Measurements from ENCODE around the gene SLC6A14. TPM values are rescaled to one million over a fixed set of nuclear protein-coding genes. Genes with fewer than 3 reads are reported as not detected.
A peak's percentile ranks its signal among the peaks of the same experiment; 100 is the strongest.

The SLC6A14 gene
- total and polyA plus RNA-seq, 2 of the 8 experiments (the other 6 are each of a cell fraction or from before 2014, with no cell fraction given) = not detected

DNA sequence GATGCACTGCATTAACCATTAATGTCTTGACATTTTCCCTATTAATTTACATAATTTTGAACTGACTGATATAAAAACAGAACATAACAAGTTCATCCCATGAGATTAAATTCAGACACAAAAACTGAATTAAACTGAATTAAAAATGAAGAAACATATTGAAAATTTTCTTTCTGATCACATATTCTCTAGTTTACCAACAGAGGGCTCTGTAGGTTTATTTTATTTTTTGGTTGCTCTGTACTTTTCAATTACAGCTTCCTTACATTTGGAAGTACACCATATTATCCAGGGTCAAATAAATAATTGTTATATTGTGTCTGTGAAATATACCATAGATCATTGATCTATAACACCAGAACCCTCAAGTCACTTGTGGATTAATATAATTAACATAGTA is 53.7 kb downstream of the SLC6A14 start:
- POLR2A ChIA-PET (ENCODE audit: partially characterized antibody) = no interaction called here
- Histone ChIP-seq H3K14ac (ENCODE audit: insufficient read length) (no peak overlapping the region), H3K4me1 (replicated peaks in 1 of 4; ENCODE audit: control insufficient read depth in 3 of 4, insufficient read depth in 4 of 4, low read length in 3 of 4) (no peaks in the 10 kb centered on the region), H4K8ac (ENCODE audit: extremely low read depth, insufficient read depth, low read length) (no peak overlapping the region), H4K5ac (ENCODE audit: insufficient read length, low read depth, low read length) (no peak overlapping the region), H3K9ac (replicated peaks in 1 of 4; ENCODE audit: extremely low read depth in 1 of 4, low read depth in 3 of 4, low read length in 3 of 4) (no peak overlapping the region), H3K23me2 (ENCODE audit: low read depth, low read length) (no peaks in the 10 kb centered on the region), H3K56ac (replicated peaks; ENCODE audit: insufficient read length, low read depth, low read length) (no peak overlapping the region), H2BK12ac (ENCODE audit: low read depth, low read length) (no peak overlapping the region), H3K4me3 (ENCODE audit: extremely low read depth in 1 of 4, insufficient read depth in 2 of 4, low read depth in 3 of 4, low read length in 4 of 4) (no peak overlapping the region), H2BK5ac (ENCODE audit: low read depth, low read length) (no peak overlapping the region), H3K79me1 (ENCODE audit: low read depth, low read length) (no peaks in the 10 kb centered on the region), H3K18ac (ENCODE audit: extremely low read depth, low read length) (no peak overlapping the region), H2AFZ (ENCODE audit: low read length) (no peak overlapping the region), H3K79me2 (ENCODE audit: control insufficient read depth in 1 of 2, insufficient read depth in 2 of 2, low read length in 2 of 2) (no peaks in the 10 kb centered on the region), H2BK15ac (ENCODE audit: low read length) (no peak overlapping the region), H2AK5ac (ENCODE audit: low read depth, low read length) (no peak overlapping the region), H3K9me3 (ENCODE audit: insufficient read depth in 2 of 2, low read depth in 1 of 2, low read length in 1 of 2) (no peaks in the 10 kb centered on the region), H4K91ac (replicated peaks; ENCODE audit: insufficient read length, low read length) (no peak overlapping the region), H3K36me3 (ENCODE audit: control insufficient read depth in 2 of 4, insufficient read depth in 4 of 4, low read length in 3 of 4) (no peaks in the 10 kb centered on the region), H3K23ac (ENCODE audit: insufficient read length) (no peak overlapping the region), H3K4ac (replicated peaks; ENCODE audit: insufficient read length, low read depth, low read length) (no peak overlapping the region), H4K20me1 (replicated peaks in 1 of 2; ENCODE audit: control insufficient read depth in 1 of 2, insufficient read depth in 2 of 2, low read length in 2 of 2) (no peaks in the 10 kb centered on the region), H2BK120ac (replicated peaks; ENCODE audit: low read depth, low read length) (no peak overlapping the region), H3K27ac (ENCODE audit: low read depth, low read length) (no peak overlapping the region), H3K27me3 (replicated peaks in 1 of 4; ENCODE audit: control insufficient read depth in 3 of 4, extremely low read depth in 1 of 4, insufficient read depth in 3 of 4, low read length in 3 of 4) (no peaks in the 10 kb centered on the region), H3K4me2 (ENCODE audit: insufficient read depth in 1 of 2, low read depth in 2 of 2, low read length in 2 of 2) (no peak overlapping the region), H2BK20ac (ENCODE audit: low read length) (no peak overlapping the region)
- CTCF ChIA-PET (ENCODE audit: partially characterized antibody) = interaction anchor here (0.7 to 1.1 kb wide), 3 partner anchors 11 to 14 kb away, joined by 3 read pairs; no protein-coding TSS in a partner anchor
- TF ChIP-seq RAD21 (IDR thresholded peaks at IDR 0.05 in 1 of 2, conservative IDR thresholded peaks at IDR 0.05 in 1 of 2; ENCODE audit: low read depth in 2 of 2, low read length in 2 of 2) (peak in 1 of 2 experiments; percentile 28; a peak in 2 of 4 replicates), SIRT6 (IDR thresholded peaks at IDR 0.05; ENCODE audit: low read length) (no peak), CHD2 (IDR thresholded peaks at IDR 0.05; ENCODE audit: low read length) (no peak)
- FAIRE-seq (no peak), DNase-seq (ENCODE audit: low read depth in 1 of 2, low spot score in 2 of 2) (no peak)

Data from H1 (cell line).